ENCODE measurements around the gene TNNT1.

DNA sequence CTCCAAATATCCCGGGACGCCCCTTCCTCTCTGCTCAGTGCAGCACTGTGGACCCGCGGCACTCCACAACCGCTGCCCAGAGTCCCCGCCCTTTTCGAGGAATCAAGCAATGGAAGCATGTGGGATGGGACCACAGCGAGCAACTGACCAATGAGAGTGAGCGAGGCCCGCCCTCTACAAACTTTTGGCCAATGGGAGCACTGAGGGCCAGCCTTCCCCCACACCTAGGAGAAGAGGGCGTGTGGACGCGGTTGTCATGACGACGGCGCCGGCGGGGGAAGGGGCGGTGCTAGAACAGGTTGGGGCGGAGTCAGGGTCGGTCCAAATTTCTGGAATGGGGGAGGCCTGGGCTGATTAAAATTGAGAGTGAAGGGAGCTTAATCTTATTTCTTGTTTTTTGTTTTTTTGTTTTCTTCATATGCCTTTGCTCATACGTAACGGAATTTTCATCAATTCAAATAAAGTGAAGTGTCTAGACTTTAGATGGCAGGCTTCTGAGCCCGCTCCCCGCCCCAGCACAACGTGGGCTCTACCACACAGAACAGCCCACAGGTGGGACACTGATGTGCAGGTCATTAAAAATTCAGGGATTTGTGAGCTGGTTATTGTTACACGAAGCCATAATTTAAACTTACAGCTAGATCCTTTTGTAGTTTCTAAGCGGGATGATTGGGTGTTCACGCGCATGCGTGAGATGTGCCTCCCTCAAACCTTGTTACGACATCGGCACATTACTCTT lies 17.7 kb upstream of the TNNT1 start, which contains the start of gene DNAAF3:
- TF ChIP-seq YY1 (IDR thresholded peaks at IDR 0.05; ENCODE audit: insufficient read depth, insufficient read length) (no peak), ZNF274 (IDR thresholded peaks at IDR 0.05; ENCODE audit: low read depth, low read length) (no peak)

Data from NT2/D1 (cell line).